Skeletal muscle tissue (tissue), 4 donors: ENCODE results near the gene SDCBP2. TPM values are rescaled to one million over a fixed set of nuclear protein-coding genes. Genes with fewer than 3 reads are reported as not detected.

Experiments used
- H3K27ac ChIP-seq: one replicate; pipeline ENCODE4 v1.7.0; 2013; ENCODE audit warnings: mild to moderate bottlenecking, low read depth, low read length, inconsistent platforms
- H3K27me3 ChIP-seq, 3 donors: one replicate each; pipeline ENCODE4 v1.7.0; 2013; ENCODE audit warnings: low read length in 3 of 3; ENCODE audit not compliant: control insufficient read depth in 3 of 3, insufficient read depth in 3 of 3
- H3K36me3 ChIP-seq, 3 donors: one replicate each; pipeline ENCODE4 v1.7.0; 2013; ENCODE audit warnings: low read length in 3 of 3; ENCODE audit not compliant: control insufficient read depth in 3 of 3, insufficient read depth in 3 of 3
- H3K4me1 ChIP-seq, 3 donors: one replicate each; pipeline ENCODE4 v1.7.0; 2013; ENCODE audit warnings: low read length in 3 of 3, mild to moderate bottlenecking in 3 of 3; ENCODE audit not compliant: control insufficient read depth in 3 of 3, insufficient read depth in 3 of 3
- H3K4me3 ChIP-seq, 3 donors: one replicate each; pipeline ENCODE4 v1.7.0; 2013; ENCODE audit warnings: low read length in 3 of 3
- H3K9ac ChIP-seq, 3 donors: one replicate each; pipeline ENCODE4 v1.7.0; 2013; ENCODE audit warnings: low read length in 3 of 3, mild to moderate bottlenecking in 3 of 3, moderate library complexity in 2 of 3, low read depth in 1 of 3
- H3K9me3 ChIP-seq, 3 donors: one replicate each; pipeline ENCODE4 v1.7.0; 2013; ENCODE audit warnings: low read length in 3 of 3; ENCODE audit not compliant: control insufficient read depth in 3 of 3
- total RNA-seq: library from RNA; depleted of rRNA; stranded (reverse); fragments of >200 nt; gene quantifications from one replicate; pipeline ENCODE4 v1.2.3, GENCODE V29; 2014
- donor health status: Osteomylitis.

The SDCBP2 gene
- total RNA-seq, 1 donor from 2014 or later, result 1.6 TPM

- Histone ChIP-seq H3K4me1 (no peaks in the 10 kb centered on the region), H3K4me3 (no peak overlapping the region), H3K36me3 (peaks cover 0 to 11% (median 3%) of the 10 kb centered on the region in 3 donors), H3K27ac (no peak overlapping the region), H3K9ac (no peak overlapping the region), H3K27me3 (no peaks in the 10 kb centered on the region), H3K9me3 (no peaks in the 10 kb centered on the region)
Observed at GRCh38 chr20:1307571-1307971, 21.4 kb downstream of the SDCBP2 start.

- H3K4me1 ChIP-seq, result no peaks in the 10 kb centered on the region
- no peak overlapping the region for H3K4me3 ChIP-seq
- peaks cover 0 to 11% (median 3%) of the 10 kb centered on the region in 3 donors for H3K36me3 ChIP-seq
- H3K27ac ChIP-seq, result no peak overlapping the region
- H3K9me3 ChIP-seq, result no peaks in the 10 kb centered on the region
- no peaks in the 10 kb centered on the region for H3K27me3 ChIP-seq
- H3K9ac ChIP-seq, result no peak overlapping the region
Observed at GRCh38 chr20:1307171-1307570, 21.8 kb downstream of the SDCBP2 start.

DNA sequence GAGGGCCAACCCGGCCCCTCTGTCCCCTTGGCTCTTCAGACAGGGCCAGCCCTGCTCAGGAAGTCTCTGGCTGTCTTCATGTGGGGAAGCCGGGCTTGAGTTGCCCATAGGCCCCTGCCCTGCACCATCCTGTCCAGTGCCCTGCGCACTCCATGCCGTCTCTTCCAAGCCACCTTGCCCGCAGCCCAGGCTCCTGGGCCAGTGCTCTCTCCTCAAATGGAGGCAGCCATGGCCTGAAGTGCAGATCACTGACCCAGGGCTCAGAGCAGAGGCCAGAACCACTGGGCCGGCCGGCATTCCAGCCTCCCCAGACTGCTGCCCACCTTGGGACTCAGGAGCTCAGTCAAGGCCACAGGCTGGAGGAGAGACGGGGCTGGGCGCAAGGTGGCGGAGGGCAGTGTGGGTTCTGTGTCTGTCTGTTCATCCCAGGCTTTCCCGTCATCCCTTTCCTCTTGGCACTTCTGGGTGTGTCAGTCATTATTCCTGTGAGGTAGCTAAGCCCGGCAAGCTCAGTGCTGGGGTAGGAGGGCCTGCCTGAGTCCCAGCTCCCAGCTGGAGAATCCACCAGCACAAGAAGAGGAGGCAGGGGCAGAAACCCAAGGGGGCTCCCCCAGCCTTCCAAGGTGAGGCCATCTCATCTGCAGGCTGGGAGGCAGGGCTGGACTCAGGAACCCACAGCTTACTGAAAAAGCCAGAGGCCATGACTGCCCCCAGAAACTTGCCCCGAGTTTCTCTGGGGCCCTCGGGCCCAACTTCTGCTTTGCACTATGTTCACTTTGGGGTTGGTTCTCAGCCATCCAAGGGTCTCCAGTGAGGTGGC lies 22.4 kb downstream of the SDCBP2 start:
- Histone ChIP-seq H3K9ac (no peak overlapping the region), H3K4me3 (no peak overlapping the region), H3K27me3 (no peaks in the 10 kb centered on the region), H3K9me3 (no peaks in the 10 kb centered on the region), H3K27ac (no peak overlapping the region), H3K4me1 (no peaks in the 10 kb centered on the region), H3K36me3 (peaks cover 0 to 11% (median 3%) of the 10 kb centered on the region in 3 donors)

GRCh38 chr20:1305712-1306111 lies 23.2 kb downstream of the SDCBP2 start:
- no peak overlapping the region for H3K27ac ChIP-seq
- H3K27me3 ChIP-seq, result no peaks in the 10 kb centered on the region
- no peaks in the 10 kb centered on the region for H3K9me3 ChIP-seq
- no peak overlapping the region for H3K9ac ChIP-seq
- peaks cover 1 to 11% (median 3%) of the 10 kb centered on the region in 3 donors for H3K36me3 ChIP-seq
- no peak overlapping the region for H3K4me3 ChIP-seq
- H3K4me1 ChIP-seq, result peaks cover 0 to 1% (median 0%) of the 10 kb centered on the region in 3 donors

DNA sequence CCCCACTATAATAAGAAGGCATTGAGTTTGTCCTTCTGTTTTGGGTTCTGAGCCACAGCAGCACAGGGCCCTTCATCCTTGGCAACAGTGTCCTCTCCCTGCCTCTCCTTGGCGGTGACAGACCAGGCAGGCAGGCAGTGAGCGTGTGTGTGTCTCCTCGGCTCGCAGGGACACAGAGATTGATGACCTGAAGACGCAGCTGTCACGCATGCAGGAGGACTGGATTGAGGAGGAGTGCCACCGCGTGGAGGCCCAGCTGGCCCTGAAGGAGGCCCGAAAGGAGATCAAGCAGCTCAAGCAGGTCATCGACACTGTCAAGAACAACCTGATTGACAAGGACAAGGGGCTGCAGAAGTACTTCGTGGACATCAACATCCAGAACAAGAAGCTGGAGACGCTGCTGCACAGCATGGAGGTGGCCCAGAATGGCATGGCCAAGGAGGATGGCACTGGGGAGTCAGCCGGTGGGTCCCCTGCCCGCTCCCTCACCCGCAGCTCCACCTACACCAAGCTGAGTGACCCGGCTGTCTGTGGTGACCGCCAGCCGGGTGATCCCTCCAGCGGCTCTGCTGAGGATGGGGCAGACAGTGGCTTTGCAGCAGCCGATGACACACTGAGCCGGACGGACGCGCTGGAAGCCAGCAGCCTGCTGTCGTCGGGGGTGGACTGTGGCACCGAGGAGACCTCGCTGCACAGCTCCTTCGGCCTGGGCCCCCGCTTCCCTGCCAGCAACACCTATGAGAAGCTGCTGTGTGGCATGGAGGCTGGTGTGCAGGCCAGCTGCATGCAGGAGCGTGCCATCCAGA lies 24.0 kb downstream of the SDCBP2 start:
- H3K4me1 ChIP-seq, result peaks cover 0 to 2% (median 0%) of the 10 kb centered on the region in 3 donors
- no peak overlapping the region for H3K27ac ChIP-seq
- H3K9me3 ChIP-seq, result no peaks in the 10 kb centered on the region
- H3K4me3 ChIP-seq, result no peak overlapping the region
- H3K36me3 ChIP-seq, result peaks cover 3 to 9% (median 3%) of the 10 kb centered on the region in 3 donors
- H3K9ac ChIP-seq, result no peak overlapping the region
- H3K27me3 ChIP-seq, result no peaks in the 10 kb centered on the region

GRCh38 chr20:1302685-1303541 lies 26.0 kb downstream of the SDCBP2 start:
- Histone ChIP-seq H3K9me3 (no peaks in the 10 kb centered on the region), H3K9ac (no peak overlapping the region), H3K36me3 (peaks cover 3 to 14% (median 9%) of the 10 kb centered on the region in 3 donors), H3K27ac (no peak overlapping the region), H3K4me1 (peaks cover 0 to 2% (median 2%) of the 10 kb centered on the region in 3 donors), H3K27me3 (no peaks in the 10 kb centered on the region), H3K4me3 (no peak overlapping the region)

- H3K27ac ChIP-seq, result no peak overlapping the region
Observed at GRCh38 chr20:1301031-1301529, 27.9 kb downstream of the SDCBP2 start.

GRCh38 chr20:1300083-1300840 lies 28.7 kb downstream of the SDCBP2 start:
- Histone ChIP-seq H3K9ac (no peak overlapping the region), H3K27me3 (no peaks in the 10 kb centered on the region), H3K9me3 (no peaks in the 10 kb centered on the region), H3K4me1 (peaks cover 0 to 2% (median 2%) of the 10 kb centered on the region in 3 donors), H3K4me3 (no peak overlapping the region), H3K27ac (no peak overlapping the region), H3K36me3 (peaks cover 3 to 12% (median 11%) of the 10 kb centered on the region in 3 donors)

More at GRCh38 chr20:1301031-1301529, 27.9 kb downstream of the SDCBP2 start:
- Histone ChIP-seq H3K4me1 (peaks cover 0 to 2% (median 2%) of the 10 kb centered on the region in 3 donors), H3K36me3 (peaks cover 3 to 14% (median 12%) of the 10 kb centered on the region in 3 donors), H3K4me3 (no peak overlapping the region), H3K9me3 (no peaks in the 10 kb centered on the region), H3K9ac (no peak overlapping the region), H3K27me3 (no peaks in the 10 kb centered on the region)

DNA sequence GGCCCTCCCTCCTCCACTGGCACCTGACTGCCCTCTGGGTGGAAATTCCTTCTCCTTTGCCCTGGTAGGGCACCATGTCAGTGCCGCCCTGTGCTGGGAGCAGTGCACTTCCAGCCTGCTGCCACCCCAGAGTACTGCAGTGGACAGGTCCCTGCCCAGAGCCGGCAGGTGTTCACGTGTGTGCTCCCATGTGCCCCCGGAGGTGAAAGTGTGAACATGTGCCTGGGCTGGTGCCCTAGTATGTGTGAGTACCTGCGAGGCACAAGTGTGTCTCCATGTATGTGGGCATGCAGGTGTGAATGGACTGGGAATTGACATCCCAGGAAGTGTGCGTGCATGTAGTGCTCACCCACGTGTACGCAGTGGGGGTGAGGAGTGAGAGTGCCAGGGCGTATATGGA lies 29.4 kb downstream of the SDCBP2 start:
- Histone ChIP-seq H3K4me1 (peaks cover 0 to 2% (median 2%) of the 10 kb centered on the region in 3 donors), H3K36me3 (peaks cover 0 to 12% (median 5%) of the 10 kb centered on the region in 3 donors), H3K9ac (no peak overlapping the region), H3K4me3 (no peak overlapping the region), H3K27ac (no peak overlapping the region), H3K9me3 (no peaks in the 10 kb centered on the region), H3K27me3 (no peaks in the 10 kb centered on the region)
